Measurements from ENCODE around the gene PTBP3.
A peak's percentile ranks its signal among the peaks of the same experiment; 100 is the strongest.

The PTBP3 gene

DNA sequence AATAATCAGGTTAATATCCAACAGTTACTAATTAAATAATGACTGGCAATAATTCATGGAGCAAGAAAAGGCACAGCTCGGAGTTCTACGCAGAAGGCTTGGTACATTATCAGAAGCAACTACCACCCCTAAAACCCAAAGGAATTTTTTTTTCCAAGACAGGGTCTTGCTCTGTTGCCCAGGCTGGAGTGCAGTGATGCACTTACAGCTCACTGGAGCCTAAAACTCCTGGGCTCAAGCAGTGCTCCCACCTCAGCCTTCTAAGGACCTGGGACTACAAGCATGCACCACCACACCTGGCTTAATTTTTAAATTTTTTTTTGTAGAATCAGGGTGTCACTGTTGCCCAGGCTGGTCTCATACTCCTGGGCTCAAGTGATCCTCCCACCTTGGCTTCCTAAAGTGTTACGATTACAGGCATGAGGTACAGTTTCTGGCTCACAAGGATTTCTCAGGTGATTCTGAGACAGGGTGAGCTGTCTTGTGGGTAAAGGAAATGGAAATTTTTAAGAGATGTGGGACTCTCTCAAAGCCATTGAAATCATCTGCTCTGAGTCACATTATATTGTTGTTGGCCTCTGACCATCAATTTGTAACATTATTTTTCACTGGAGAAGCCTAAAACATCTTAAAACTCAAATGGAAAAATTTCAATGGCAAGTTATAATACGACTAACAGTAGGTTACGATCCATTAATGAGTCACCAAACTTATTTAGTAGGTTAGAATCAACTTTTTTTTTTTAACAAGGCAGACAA lies 26.8 kb upstream of the PTBP3 start:
- no peak for DNase-seq (ENCODE audit: low read depth in 2 of 2)

DNA sequence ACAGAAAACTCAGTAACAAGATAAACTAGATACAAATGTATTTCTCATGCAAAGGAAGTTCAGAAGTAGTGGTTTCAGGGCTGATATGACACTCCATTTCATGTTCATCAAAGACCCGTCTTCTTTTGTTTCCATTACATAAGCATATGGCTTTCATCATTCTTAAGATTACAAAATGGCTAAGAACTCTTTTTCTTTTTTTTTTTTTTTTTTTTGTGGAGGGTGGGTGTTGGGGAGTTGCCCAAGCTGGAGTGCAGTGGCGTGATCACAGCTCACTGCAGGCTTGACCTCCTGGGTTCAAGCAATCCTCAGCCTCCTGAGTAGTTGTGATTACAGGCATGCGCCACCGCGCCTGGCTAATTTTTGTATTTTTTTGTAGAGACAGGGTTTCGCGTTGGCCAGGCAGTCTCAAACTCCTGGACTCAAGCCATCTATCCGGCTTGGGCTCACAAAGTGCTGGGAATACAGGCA lies 22.0 kb upstream of the PTBP3 start:
- no peak for DNase-seq (ENCODE audit: low read depth in 2 of 2)

DNA sequence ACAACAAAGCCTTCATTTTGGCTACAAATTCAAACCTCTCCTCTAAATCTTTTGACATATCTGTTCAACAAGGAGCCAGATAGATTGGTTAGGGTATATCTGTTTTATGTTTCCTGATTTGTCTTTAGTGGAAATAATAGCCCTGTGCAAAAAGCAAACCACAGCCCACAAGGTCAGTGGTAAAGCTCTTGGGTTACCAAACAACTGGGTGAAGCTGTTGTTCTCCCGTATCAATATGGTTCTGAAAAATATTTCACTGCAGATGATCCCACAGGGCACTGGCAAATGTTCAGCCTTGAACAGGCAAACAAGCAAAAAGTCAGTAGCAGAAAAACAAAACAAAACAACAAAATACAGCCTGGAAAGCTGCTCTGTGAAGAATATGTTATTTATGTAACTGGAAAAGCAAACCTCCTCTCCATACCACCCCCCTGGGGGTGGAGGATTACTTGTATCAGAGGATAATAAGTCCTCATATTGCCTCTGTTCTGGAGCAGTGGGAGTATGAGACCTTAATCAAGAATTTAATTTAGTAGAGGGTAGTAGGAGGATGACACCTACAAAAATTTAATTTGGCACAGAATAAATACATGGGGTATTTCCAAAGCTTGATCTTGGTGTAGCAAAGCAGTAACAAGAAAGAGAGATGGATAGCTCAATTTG lies 20.8 kb upstream of the PTBP3 start:
- no peak for DNase-seq (ENCODE audit: low read depth in 2 of 2)

DNA sequence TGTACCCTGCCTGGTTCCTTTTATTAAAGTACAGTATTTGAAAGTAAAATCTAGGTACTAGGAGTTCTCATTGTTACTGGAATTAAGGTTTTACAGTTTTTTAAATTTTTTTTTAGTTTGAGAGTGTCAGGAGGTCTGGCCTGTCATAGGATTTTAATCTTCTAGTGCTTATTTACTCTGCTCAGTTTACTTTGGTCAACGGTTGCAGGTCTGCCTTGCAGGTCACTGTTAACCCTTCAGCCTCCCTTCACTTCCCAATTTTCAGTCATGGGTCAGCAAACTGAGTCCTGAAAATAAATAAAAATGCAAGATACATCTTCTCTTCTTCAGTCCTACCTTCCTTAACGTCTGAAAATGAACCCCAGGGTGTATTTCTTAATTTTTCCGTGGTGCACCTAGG lies 18.8 kb upstream of the PTBP3 start:
- DNase-seq (ENCODE audit: low read depth in 2 of 2) = no peak

DNA sequence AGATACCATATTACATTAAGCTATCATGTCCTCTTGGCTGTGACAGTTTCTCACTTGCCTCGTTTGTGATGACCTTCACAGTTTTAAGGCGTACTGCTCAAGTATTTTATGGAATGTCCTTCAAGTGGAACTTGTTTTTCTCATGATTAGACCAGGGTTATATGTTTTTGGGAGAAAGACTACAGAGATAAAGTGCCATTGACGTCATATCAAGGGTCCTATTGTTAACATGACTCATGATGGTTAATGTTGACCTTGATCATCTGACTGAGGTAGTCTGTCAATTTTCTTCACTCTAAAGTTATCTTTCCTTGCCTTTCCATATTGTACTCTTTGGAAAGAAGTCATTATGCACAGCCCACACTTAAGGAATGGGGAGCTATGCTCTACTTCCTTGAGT lies 17.8 kb upstream of the PTBP3 start:
- no peak for DNase-seq (ENCODE audit: low read depth in 2 of 2)

DNA sequence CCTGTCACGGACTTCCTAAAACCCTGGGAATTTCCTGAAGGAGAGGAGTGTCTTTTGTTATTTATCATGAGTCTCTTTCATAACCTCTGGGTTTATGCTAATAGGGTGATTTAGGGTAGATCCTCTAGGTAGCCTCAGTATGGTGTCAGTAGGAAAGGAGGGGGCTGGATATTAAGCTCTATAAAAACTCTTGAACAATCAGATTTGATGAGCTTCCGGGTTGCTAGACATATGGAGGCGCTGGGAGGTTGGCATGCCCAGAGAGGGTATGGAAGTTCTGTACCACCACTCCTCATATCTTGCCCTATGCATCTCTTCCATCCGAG lies 15.6 kb upstream of the PTBP3 start:
- DNase-seq (ENCODE audit: low read depth in 2 of 2) = no peak

DNA sequence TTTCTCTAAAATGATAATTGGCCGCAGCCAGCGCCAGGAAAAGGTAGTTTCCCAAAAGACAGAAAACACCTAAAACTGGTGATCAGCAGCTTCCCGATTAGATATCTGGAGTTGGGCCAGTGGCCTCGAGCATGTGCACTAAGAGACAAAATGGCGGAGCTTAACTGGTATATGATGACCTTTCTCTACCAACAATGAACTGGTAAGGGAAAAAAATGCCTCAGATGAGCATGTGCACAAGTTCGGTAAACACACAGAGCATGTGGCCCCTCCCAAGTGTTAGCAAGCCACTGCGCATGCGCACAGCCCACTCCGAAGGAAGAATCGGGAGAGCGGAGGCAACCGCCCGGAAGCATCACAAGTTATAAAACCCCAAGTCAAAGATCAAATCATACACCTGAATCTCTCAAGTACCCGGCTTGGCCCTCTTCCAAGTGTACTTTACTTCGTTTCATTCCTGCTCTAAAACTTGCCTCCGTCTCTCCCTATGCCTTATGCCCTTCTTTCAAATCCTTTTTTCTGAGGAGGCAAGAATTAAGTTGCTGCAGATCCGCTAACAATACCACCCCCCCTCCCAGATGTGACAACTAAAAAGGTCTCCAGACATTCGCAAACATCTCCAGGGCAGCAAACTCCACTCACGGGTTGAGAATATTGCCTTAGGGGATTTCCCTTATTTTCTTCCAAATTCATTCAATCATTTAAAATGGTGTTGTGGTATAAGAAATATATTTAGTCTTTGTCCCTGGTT lies 15.0 kb upstream of the PTBP3 start:
- DNase-seq (ENCODE audit: low read depth in 2 of 2) = peak; percentile 35 to 47

DNA sequence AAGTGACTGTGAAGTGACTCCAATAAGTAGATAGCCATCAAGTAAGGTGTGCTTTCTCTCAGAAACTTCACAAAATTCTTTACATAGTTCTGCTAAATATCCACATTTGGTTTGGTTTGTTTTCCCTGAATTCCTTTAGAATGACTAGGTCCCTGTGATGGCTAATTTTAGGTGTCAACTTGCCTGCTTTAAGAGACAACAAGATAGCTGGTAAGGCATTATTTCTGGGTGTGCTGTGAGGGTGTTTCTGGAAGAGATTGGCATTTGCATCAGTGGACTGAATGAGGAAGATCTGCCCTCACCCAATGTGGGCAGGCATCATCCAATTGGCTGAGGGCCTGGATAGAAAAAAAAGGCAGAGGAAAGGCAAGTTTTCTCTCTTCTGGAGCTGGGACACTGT lies 8.3 kb upstream of the PTBP3 start:
- DNase-seq (ENCODE audit: low read depth in 2 of 2) = no peak

DNA sequence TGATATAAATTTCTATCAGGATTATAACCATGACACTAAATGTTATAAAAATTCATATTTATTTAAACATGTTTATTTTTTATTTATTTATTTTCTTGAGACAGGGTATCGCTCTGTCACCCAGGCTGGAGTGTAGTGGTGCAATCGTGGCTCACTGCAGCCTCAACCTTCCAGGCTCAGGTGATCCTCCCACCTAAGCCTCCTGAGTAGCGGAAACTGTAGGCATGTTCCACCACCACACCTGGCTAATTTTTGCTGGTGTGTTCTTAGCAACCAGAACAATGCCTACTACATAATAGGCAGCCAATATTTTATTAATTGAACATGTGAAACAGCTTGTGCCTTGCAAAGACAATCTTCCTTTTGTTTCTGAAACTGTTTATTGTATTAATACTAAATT lies 6.5 kb upstream of the PTBP3 start:
- DNase-seq (ENCODE audit: low read depth in 2 of 2) = no peak

DNA sequence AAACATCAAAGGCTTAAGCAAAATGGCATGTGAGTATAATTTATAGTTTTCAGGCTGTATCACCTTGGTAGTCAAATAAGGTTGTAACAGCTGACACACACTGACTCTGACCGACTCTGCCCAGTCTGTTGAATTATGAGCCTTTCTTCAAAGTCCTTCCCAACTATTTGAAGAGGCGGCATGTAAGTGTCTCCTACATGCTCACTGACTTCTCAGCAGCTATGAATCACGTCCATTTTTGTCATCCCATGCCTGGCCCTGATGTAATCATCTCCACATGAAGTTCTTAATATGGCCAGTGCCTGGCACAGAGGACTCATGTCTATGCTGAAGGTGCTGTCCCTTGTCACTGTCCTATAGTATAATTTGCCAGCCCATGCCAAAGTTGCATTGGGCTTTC lies 5.1 kb upstream of the PTBP3 start:
- no peak for DNase-seq (ENCODE audit: low read depth in 2 of 2)

DNA sequence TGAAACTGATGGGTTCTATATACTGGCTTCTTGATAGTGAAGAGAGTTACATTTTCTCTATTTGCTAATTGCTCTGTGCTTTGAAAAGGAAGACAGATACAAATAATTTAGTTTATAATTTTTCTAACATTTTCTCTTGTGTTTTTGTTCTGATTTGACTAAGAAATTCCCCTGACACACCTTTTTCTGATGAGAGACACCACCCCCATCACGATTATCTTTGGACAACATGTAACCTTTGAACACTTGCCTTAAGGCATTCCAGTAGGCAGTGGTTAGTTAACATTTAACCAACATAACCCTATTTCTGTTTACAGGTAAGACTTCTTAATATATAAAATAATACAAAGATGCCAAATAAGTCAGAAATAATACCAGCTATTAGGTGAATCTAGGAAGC lies 4.1 kb upstream of the PTBP3 start:
- no peak for DNase-seq (ENCODE audit: low read depth in 2 of 2)

DNA sequence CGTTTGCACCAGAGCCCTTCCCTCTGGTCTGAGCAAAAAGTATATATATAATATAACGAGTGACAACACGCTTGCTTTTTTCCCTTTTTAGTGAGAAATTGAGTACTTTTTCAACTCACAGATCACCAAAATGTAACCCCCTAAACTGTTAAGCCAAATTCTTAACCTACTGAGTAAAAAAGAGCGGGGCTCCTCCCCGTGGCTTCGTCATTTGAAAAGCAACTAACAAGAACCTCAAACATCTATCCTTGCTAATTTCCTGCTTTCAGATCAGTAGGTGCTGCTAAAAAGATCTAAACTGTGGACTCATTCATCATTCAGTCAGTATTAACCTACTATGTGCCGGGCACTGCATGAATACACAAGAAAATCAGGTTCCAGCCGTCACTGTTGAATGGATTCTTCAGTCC lies 1.0 kb upstream of the PTBP3 start:
- no peak for DNase-seq (ENCODE audit: low read depth in 2 of 2)

DNA sequence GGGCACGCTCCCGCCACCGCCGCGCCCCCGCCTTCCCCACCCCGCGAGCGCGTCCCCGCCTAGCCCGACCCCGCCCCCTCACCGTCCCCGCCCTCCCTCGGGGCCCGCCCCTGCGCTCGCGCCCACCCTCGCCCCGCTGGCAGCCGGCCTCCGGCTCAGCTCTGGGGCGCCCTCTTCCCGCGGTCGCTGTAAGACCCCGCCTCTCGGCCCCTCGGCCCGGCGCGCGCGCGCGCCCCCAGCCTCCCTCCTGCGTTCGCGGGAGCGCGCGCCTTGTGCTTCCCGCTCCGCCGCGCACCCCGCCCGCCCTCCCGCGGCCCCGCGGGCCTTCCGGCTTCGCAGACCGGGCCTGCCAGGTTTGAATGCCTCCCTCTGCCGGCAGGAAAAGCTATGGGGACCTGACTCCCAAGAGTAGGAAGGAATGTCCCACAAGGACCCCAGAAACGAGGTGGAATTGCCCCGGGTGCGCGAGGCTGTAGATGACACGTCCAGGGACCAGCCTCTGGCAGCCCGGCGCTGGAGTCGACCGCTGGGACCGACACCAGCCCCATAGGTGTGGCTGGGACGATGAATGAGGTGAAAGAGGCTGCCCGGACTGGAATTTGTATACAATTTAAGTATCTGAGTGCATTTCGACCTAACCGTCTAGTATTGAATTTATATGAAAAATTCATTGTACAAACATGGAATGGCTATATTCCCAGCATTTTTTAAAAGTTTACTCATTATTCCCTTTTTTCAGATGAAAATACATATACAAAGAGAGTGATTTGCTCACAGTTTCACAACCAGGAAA lies 416 bp upstream of the PTBP3 start:
- peak; percentile 90 for DNase-seq (ENCODE audit: low read depth in 2 of 2)

DNA sequence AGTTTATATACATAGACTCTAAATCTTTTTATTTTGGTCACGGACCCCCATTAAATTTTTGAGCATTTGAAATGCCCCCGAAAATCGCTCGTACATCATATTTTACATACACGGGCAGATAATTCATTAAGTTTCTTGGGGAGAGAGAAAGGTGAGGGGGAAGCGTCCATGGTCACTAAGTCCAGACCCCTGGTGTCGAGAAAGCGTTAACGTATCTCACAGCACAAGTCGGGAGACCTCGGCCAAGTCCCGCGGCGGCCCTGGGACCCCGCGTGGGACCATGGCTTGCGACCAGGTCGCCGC lies 794 bp downstream of the PTBP3 start:
- no peak for DNase-seq (ENCODE audit: low read depth in 2 of 2)

DNA sequence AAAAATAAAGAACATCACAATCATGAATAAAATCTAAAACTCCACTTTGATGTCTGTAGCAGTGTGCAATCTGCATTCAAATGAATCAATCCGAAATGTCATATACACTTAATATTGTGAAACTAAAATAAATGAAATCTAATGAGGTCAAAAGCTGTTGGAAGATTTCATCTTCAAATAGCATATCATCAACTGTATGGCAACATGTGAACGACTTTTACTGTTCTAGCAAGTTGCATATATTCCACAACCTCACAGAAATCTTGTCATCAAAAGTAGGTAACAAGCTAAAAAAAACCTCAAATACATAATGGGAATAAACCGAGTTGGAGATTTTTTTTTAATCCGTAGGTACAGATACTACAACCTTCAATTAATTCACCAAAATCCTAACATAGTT lies 1.2 kb downstream of the PTBP3 start:
- no peak for DNase-seq (ENCODE audit: low read depth in 2 of 2)

DNA sequence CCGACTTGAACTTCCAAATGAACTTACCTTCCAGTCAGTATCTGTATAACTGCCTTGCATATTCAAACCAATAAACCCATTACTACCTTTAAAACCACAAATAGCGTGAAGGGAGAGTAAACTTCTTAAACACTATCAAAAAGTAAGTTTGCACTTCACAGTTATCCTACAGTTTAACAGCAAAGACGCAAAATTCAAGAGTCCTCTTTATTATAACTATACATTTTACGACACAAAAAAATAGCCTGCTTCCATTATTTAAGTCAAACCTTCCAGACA lies 1.8 kb downstream of the PTBP3 start:
- DNase-seq (ENCODE audit: low read depth in 2 of 2) = no peak

DNA sequence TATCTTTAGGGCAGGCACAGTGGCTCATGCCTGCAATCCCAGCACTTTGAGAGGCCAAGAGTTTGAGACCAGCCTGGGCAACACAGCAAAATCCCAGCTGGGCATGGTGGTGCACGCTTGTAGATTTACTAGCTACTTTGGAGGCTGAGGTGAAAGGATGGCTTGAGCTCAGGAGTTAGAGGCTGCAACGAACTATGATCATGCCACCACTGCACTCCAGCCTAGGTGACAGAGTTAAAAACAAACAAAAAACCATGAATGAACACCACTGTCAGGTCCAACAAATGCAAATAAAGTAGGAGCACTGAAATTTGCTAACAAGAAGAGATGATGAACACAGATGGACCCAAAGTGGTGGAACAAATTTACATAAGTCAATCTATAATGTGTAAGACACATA lies 4.9 kb downstream of the PTBP3 start:
- DNase-seq (ENCODE audit: low read depth in 2 of 2) = no peak

DNA sequence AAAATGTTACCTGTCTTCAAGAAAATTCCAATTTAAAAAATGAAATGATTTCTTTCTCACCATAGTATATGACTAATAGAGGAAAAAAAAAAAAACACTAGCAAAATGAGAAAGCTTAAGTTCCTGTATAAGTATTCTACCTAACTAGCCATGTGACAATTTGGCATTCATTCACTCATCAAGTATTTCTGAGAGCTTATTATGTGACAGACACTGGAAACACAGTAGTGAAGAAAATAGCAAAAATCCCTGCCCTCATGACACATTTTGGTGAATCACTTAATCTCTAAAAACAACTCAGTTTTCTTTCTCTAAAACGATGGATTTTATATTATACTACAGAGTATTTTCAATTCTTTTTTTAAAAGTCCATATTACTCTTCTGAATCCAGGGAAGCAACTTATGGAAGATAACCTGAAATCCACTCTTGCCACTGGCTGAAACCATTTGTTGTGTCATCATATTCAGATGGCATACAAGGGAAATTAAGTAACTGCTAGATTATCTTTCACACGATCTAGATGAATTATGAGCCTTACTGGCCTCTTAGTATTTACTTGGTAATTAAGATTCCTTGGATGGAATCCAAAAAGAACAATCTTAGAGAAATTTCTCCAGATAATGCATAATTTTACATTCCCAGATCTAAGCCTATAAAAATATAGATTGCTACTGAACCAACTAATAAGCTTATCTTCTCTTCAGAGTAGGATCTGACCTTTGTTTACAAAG lies 5.5 kb downstream of the PTBP3 start:
- DNase-seq (ENCODE audit: low read depth in 2 of 2) = no peak

DNA sequence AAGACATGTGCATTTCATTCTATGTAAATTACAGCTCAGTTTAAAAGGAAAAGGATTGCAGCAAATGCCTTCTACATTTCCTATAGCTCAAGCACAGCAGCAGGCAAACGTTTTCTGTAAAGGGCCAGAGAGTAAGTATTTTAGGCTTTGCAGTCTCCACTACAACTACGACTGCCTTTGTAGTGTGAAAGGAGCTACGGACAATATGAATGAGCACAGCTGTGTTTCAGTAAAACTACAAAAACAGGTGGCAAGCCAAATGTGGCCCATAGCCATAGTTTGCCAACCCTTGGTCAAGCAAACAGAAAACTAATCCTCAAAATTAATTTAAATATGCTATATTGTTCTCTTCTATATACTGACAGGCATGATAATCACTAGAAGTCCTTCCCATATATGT lies 7.2 kb downstream of the PTBP3 start:
- DNase-seq (ENCODE audit: low read depth in 2 of 2) = no peak

DNA sequence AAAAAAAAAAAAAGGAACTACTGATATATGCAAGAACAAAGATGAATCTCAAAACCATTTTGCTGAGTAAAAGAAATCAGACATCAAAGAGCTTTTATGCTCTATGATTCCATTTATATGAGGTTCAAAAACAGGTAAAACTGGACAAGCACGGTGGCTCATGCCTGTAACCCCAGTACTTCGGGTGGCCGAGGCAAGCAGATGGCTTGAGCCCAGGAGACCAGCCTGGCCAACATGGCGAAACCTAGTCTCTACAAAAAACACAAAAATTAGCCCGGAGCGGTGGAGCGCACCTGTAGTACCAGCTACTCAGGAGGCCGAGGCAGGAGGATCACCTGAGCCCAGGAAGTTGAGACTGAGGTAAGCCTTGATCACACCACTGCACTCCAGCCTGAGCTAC lies 7.8 kb downstream of the PTBP3 start:
- DNase-seq (ENCODE audit: low read depth in 2 of 2) = no peak

DNA sequence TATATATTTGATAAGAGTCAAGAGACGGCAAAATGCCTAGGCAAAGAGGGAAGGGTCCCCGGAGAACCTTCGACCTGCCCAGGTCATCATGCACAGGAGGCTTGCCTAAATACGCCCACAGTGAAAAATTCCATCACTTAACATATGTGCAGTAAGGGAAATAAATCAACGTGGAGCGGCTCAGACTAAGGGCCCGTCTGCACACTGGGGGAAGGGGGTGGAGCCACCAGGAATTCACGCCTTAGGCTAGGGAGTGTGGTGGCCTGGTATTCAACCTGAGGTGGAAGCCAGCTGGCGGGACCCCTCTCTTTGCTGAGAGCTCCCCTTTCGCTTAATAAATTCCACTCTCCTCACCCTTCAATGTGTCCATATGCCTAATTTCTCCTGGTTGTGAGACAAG lies 8.3 kb downstream of the PTBP3 start:
- DNase-seq (ENCODE audit: low read depth in 2 of 2) = no peak

DNA sequence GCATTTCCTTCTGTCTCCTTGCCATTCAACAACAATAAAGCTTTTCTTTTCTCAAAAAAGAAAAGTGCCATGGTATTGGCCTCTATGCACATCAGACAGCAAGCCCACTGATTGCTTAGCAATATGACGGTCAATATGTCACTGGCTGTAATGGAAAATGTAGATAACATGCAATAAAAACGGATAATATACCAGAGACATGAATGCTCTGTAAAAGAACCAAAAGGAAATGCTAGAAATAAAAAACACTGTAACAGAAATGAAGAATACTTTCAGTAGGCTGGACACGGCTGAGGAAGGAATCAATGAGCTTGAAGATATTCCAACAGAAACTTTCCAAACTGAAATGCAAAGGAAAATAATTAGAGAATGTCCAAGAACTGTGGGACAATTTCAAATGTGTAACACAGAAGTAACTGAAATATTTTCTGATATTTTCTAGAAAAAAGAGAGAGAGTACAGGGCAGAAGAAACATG lies 10.0 kb downstream of the PTBP3 start:
- no peak for DNase-seq (ENCODE audit: low read depth in 2 of 2)
